ENCODE results near the gene SLC25A5. TPM values are rescaled to one million over a fixed set of nuclear protein-coding genes. Genes with fewer than 3 reads are reported as not detected.

The SLC25A5 gene
- 152 and 222 TPM in 2 replicates for total RNA-seq (ENCODE audit: low replicate concordance)

GRCh38 chrX:119467842-119468550 lies at the start of gene SLC25A5:
SLC25A5 (plus strand) TSS chrX:119468444; CDS start chrX:119468516, 72 bp downstream.

Other genes starting within 250 kb of the SLC25A5 start
- gene PGRMC1, start 232.2 kb upstream of the SLC25A5 start, total RNA-seq (ENCODE audit: low replicate concordance), result 94.2 and 106 TPM in 2 replicates
- 15.1 and 15.6 TPM in 2 replicates for gene SLC25A43, start 69.1 kb upstream of the SLC25A5 start, total RNA-seq (ENCODE audit: low replicate concordance)
- 32.2 and 40.1 TPM in 2 replicates for gene STEEP1, start 97.0 kb downstream of the SLC25A5 start, total RNA-seq (ENCODE audit: low replicate concordance)
- 9.4 and 19.8 TPM in 2 replicates for gene UBE2A, start 106.1 kb downstream of the SLC25A5 start, total RNA-seq (ENCODE audit: low replicate concordance)
- 3.5 and 3.6 TPM in 2 replicates for gene NKRF, start 138.0 kb downstream of the SLC25A5 start, total RNA-seq (ENCODE audit: low replicate concordance)
- gene SEPTIN6, start 224.7 kb downstream of the SLC25A5 start, total RNA-seq (ENCODE audit: low replicate concordance), result 9.6 and 35.5 TPM in 2 replicates

Measured in smooth muscle cell of the coronary artery (primary cell).